Esophagus squamous epithelium (tissue), 5 donors: ENCODE results near the gene SAMD7. TPM values are rescaled to one million over a fixed set of nuclear protein-coding genes. Genes with fewer than 3 reads are reported as not detected.

Experiments
- DNase-seq: peaks from one replicate; lab custom pipeline; 2025; lab: John Stamatoyannopoulos, UW
- H3K27ac ChIP-seq, 4 donors: fragments of 200-600 bp; sonication (generic); one replicate each; pipeline ENCODE4 v1.5.1; 2016 to 2019; ENCODE audit warnings: mild to moderate bottlenecking in 1 of 4
- H3K27me3 ChIP-seq, 4 donors: fragments of 200-600 bp; sonication (generic); 1 replicate in 3 of 4; 2 replicates in 1 of 4; pipeline versions ENCODE4 v1.5.1 to v1.6.0; 2017 to 2021; ENCODE audit warnings: antibody characterized with exemption in 1 of 4
- H3K36me3 ChIP-seq, 3 donors: fragments of 200-600 bp; sonication (generic); one replicate each; pipeline ENCODE4 v1.5.1; 2016 to 2019
- H3K4me1 ChIP-seq, 3 donors: fragments of 200-600 bp; sonication (generic); one replicate each; pipeline ENCODE4 v1.5.1; 2017 to 2019
- H3K4me3 ChIP-seq, 4 donors: fragments of 200-600 bp; sonication (generic); 1 replicate in 3 of 4; 2 replicates in 1 of 4; pipeline ENCODE4 v1.5.1; 2016 to 2019; ENCODE audit warnings: mild to moderate bottlenecking in 2 of 4, moderate library complexity in 1 of 4
- H3K9me3 ChIP-seq, 3 donors: fragments of 200-600 bp; sonication (generic); one replicate each; pipeline ENCODE4 v1.5.1; 2016 to 2019
- POLR2A ChIP-seq, 4 donors: fragments of 450-650 bp; IDR thresholded peaks; one replicate each; pipeline ENCODE4 v1.6.1; 2017; ENCODE audit warnings: antibody characterized with exemption in 4 of 4, mild to moderate bottlenecking in 4 of 4, moderate library complexity in 3 of 4
- WGBS, 2 donors: methylation state at CpG; one replicate each; pipeline ENCODE4 v1.1.5; 2018; 5-methylcytosine and 5-hydroxymethylcytosine counted together
- intact Hi-C: fragments of 100-400 bp; cut with DNase I; formaldehyde crosslinking; loops from one replicate; pipeline ENCODE4 v1.15.0; 2022
- total RNA-seq, 4 donors: library from RNA; depleted of rRNA; stranded (reverse); fragments of >200 nt; gene quantifications; one replicate each; pipeline ENCODE4 v1.1.0, GENCODE V29; 2016
- TF ChIP-seq, protein P1 (sequence below), 6 experiments: fragments of 450-650 bp in 4 of 6; fragments of 200-600 bp in 2 of 6; sonication (generic) in 2 of 6; IDR thresholded peaks; one replicate each; pipeline ENCODE4 v1.5.1; 2016 to 2019; ENCODE audit warnings: antibody characterized with exemption in 6 of 6, mild to moderate bottlenecking in 4 of 6, moderate library complexity in 4 of 6
- donor health status: DM: yes; HTN: yes; CAD: no.

SAMD7 gene
- total RNA-seq, 4 donors from 2014 or later = not detected

DNA sequence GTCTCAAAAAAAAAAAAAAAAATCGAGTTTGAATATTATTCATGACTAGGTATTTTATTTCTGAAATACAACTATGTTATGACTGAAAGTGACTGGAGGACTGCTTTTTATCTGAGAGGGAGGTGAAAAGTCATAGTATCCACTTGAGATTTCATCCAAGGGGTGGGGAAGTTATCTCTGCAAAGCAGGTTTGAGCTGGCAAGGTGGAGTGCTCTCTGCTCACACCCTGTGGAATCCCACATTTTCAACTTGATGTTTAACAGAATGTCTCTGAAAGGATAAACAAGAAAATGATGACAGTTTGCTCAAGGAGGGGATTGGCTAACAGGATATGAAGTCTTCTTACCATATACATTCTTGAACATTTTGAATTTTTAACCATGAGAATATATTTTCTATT lies 27.9 kb downstream of the SAMD7 start:
- no peaks in the 10 kb centered on the region for H3K9me3 ChIP-seq
- H3K27ac ChIP-seq = no peak overlapping the region
- WGBS, 2 donors = 24 to 53% methylated on average over 1 of the region's 1 CpG
- no peaks in the 10 kb centered on the region for H3K36me3 ChIP-seq
- H3K4me3 ChIP-seq = no peak overlapping the region
- DNase-seq = no peak
- no peaks in the 10 kb centered on the region for H3K4me1 ChIP-seq
- peaks cover 0 to 16% (median 0%) of the 10 kb centered on the region in 4 donors for H3K27me3 ChIP-seq
- intact Hi-C loops = no loop called here
- TF ChIP-seq, protein P1, sequence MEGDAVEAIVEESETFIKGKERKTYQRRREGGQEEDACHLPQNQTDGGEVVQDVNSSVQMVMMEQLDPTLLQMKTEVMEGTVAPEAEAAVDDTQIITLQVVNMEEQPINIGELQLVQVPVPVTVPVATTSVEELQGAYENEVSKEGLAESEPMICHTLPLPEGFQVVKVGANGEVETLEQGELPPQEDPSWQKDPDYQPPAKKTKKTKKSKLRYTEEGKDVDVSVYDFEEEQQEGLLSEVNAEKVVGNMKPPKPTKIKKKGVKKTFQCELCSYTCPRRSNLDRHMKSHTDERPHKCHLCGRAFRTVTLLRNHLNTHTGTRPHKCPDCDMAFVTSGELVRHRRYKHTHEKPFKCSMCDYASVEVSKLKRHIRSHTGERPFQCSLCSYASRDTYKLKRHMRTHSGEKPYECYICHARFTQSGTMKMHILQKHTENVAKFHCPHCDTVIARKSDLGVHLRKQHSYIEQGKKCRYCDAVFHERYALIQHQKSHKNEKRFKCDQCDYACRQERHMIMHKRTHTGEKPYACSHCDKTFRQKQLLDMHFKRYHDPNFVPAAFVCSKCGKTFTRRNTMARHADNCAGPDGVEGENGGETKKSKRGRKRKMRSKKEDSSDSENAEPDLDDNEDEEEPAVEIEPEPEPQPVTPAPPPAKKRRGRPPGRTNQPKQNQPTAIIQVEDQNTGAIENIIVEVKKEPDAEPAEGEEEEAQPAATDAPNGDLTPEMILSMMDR (IDR thresholded peaks at IDR 0.05) = no peak
- TF ChIP-seq POLR2A (IDR thresholded peaks at IDR 0.05) = no peak

DNA sequence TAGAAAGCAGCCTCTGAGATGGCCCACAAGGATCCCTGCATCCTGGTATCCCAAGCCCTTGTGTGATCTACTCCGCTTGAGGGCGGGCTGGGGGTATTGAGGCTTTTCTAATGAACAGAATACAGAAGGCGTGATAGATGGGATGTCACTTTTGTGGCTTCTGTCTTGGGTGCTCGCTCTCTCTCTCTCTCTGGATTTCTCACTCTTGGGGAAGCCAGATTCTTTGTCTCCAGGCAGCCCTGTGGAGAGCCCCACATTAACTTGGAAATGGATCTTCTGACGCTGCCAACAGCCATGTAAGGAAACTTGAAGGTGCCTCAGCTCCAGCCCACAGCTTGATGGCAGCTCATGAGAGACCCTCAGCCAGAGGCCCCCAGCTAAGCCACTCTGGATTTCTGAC lies 28.4 kb downstream of the SAMD7 start:
- H3K27me3 ChIP-seq = peaks cover 0 to 16% (median 0%) of the 10 kb centered on the region in 4 donors
- H3K27ac ChIP-seq = no peak overlapping the region
- H3K4me3 ChIP-seq = no peak overlapping the region
- no peak for TF ChIP-seq POLR2A (IDR thresholded peaks at IDR 0.05)
- TF ChIP-seq, protein P1 (IDR thresholded peaks at IDR 0.05) = no peak
- 72 to 80% methylated on average over 5 of the region's 5 CpGs for WGBS, 2 donors
- no peak for DNase-seq
- H3K36me3 ChIP-seq = no peaks in the 10 kb centered on the region
- H3K9me3 ChIP-seq = no peaks in the 10 kb centered on the region
- intact Hi-C loops = no loop called here
- no peaks in the 10 kb centered on the region for H3K4me1 ChIP-seq

DNA sequence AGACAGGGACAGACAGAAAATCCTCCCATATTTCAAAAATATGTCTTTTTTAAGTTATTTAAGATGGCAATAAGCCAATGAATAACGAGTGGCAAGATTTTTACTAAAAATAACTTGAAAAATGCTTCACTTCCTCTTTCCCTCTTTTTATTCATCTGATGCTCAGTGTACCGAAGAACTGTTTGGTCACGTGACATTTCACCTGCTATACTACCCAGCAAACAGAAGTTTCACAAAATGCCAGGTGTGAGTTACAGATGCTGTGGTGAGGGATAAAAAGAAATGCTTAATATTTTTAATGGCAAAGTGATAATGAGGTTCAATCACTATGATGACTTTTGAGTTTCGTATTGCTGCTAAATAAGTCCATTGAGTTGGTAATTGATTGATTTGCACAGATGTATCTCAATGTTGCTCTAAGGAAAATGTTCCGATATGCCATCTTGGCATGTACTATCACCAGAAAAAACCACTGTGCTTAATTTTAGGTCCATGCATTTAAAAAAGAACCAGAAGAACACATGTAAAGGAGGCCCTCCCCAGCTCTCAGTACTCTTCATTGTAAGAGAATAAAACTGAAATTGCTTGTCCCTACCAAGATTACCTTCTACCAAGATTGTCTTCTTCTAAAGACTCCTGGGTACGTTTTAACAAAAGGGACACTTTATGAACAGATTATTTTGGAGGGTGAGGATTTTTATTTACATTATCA lies 29.3 kb downstream of the SAMD7 start:
- Histone ChIP-seq H3K36me3 (no peaks in the 10 kb centered on the region), H3K27me3 (peaks cover 0 to 16% (median 0%) of the 10 kb centered on the region in 4 donors), H3K9me3 (no peaks in the 10 kb centered on the region), H3K4me3 (no peak overlapping the region), H3K4me1 (no peaks in the 10 kb centered on the region), H3K27ac (no peak overlapping the region)
- 50 to 59% methylated on average over 6 of the region's 6 CpGs for WGBS, 2 donors
- intact Hi-C loops = no loop called here
- TF ChIP-seq POLR2A (IDR thresholded peaks at IDR 0.05) = no peak
- TF ChIP-seq, protein P1 (IDR thresholded peaks at IDR 0.05) = no peak
- DNase-seq = no peak

DNA sequence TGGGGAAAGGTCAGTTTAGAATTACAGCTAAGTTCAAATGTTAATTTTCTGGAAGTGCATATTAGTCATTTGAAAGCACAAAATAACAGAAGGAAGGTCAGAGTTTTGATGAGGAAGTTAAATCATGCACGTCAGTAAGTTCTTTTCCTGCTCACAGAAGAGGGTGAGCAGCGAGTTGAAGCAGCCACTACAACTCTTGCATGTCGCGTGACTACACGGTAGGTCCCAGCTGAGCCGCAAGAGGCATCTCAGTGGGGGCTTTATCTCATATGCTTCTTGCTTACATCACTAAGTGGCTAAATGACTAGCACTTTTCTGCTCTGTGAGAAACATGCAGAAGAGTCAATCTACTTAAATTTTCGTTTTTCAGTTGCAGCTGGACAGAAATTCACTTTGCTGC lies 33.9 kb downstream of the SAMD7 start:
- intact Hi-C loops = no loop called here
- Histone ChIP-seq H3K9me3 (no peaks in the 10 kb centered on the region), H3K27me3 (peaks cover 0 to 7% (median 0%) of the 10 kb centered on the region in 4 donors), H3K4me1 (no peaks in the 10 kb centered on the region), H3K27ac (no peak overlapping the region), H3K36me3 (no peaks in the 10 kb centered on the region), H3K4me3 (no peak overlapping the region)
- 53 to 61% methylated on average over 7 of the region's 7 CpGs for WGBS, 2 donors
- peak; percentile 4 for DNase-seq
- no peak for TF ChIP-seq POLR2A (IDR thresholded peaks at IDR 0.05)
- TF ChIP-seq, protein P1 (IDR thresholded peaks at IDR 0.05) = no peak

DNA sequence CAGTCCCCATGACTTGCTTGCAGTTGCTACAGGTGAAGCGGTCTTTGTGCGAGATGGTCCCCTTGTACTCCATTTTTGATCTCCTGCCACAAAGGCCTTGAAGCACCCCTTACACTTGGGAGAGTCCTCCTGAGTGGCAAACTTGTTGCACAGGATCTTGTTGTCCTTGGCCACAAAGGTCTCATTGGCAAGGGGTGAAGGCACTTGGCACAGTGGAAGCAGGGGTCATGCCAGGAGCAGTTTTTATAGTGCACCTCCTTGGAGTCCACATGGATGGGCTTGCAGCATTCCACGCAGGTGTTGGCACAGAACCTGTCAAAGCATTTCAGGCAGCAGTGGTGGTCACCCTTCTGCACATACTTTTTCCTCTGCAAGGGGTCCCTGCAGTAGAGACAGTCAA lies 35.0 kb downstream of the SAMD7 start:
- Histone ChIP-seq H3K4me1 (no peaks in the 10 kb centered on the region), H3K9me3 (no peaks in the 10 kb centered on the region), H3K27me3 (peaks cover 0 to 7% (median 0%) of the 10 kb centered on the region in 4 donors), H3K27ac (no peak overlapping the region), H3K4me3 (no peak overlapping the region), H3K36me3 (no peaks in the 10 kb centered on the region)
- no peak for TF ChIP-seq POLR2A (IDR thresholded peaks at IDR 0.05)
- TF ChIP-seq, protein P1 (IDR thresholded peaks at IDR 0.05) = no peak
- 71% methylated on average over 1 of the region's 3 CpGs; no CpG with 5 or more reads in 1 of the 2 donors for WGBS, 2 donors
- intact Hi-C loops = no loop called here
- DNase-seq = no peak
